ENCODE results near the gene ELOVL4.

- TF ChIP-seq CTCF (IDR thresholded peaks at IDR 0.05; ENCODE audit: insufficient read depth, low read depth, low read length), result no peak
- no peak for TF ChIP-seq EZH2 (IDR thresholded peaks at IDR 0.05; ENCODE audit: insufficient read depth, low read length)
Observed at GRCh38 chr6:79923270-79923669, 24.1 kb downstream of the ELOVL4 start.
